NB4 (cell line): ENCODE measurements around the gene CTNND1.

Experiments
- DNase-seq: peaks from one replicate; pipeline ENCODE4 v3.0.0; 2010; ENCODE audit warnings: low read depth
- H3K4me3 ChIP-seq: one replicate; pipeline ENCODE4 v1.5.1; 2011; ENCODE audit warnings: mild to moderate bottlenecking, low read depth, low read length, moderate library complexity
- MYC ChIP-seq: IDR thresholded peaks from 2 replicates; pipeline ENCODE4 v1.6.1; 2011; ENCODE audit warnings: low read depth, low read length
- POLR2A ChIP-seq: IDR thresholded peaks from 2 replicates; pipeline ENCODE4 v1.6.1; 2011; ENCODE audit warnings: mild to moderate bottlenecking; ENCODE audit not compliant: insufficient read length; ENCODE audit errors: extremely low read depth
- TF ChIP-seq, protein P1 (sequence below): IDR thresholded peaks from one replicate; pipeline ENCODE4 v1.5.1; 2012; ENCODE audit warnings: low read depth, low read length
- TF ChIP-seq, protein P2 (sequence below): IDR thresholded peaks from 2 replicates; pipeline ENCODE4 v1.6.1; 2011; ENCODE audit warnings: low read depth, low read length

The CTNND1 gene

DNA sequence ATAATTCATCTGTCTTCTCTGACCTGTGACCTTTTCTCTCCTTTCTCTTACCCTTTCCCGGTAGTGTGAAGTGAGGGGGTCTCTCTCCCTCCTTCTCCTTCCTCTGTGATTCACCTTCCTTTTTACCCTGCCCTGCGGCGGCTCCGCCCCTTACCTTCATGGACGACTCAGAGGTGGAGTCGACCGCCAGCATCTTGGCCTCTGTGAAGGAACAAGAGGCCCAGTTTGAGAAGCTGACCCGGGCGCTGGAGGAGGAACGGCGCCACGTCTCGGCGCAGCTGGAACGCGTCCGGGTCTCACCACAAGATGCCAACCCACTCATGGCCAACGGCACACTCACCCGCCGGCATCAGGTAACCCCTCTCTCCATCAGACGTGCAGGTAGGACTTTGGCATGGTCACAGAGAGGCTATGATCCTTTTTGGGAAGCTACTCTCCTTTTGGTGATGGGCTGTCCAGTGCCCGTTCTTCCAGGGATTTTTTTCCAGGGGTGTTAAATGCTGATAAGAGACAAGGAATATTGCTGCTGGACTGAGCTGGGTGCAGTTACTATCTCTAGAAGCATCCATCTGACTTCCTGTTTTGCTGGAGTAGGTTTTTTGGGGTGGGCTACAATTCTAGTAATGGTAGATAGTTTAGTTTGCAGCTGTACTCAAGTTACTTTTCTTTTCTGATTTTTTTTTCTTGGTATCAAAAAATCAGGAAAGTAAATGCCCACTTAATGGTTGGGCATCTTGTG lies 29.9 kb downstream of the CTNND1 start:
- TF ChIP-seq, protein P1, sequence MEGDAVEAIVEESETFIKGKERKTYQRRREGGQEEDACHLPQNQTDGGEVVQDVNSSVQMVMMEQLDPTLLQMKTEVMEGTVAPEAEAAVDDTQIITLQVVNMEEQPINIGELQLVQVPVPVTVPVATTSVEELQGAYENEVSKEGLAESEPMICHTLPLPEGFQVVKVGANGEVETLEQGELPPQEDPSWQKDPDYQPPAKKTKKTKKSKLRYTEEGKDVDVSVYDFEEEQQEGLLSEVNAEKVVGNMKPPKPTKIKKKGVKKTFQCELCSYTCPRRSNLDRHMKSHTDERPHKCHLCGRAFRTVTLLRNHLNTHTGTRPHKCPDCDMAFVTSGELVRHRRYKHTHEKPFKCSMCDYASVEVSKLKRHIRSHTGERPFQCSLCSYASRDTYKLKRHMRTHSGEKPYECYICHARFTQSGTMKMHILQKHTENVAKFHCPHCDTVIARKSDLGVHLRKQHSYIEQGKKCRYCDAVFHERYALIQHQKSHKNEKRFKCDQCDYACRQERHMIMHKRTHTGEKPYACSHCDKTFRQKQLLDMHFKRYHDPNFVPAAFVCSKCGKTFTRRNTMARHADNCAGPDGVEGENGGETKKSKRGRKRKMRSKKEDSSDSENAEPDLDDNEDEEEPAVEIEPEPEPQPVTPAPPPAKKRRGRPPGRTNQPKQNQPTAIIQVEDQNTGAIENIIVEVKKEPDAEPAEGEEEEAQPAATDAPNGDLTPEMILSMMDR = no peak
- no peak for TF ChIP-seq POLR2A
- TF ChIP-seq, protein P2, sequence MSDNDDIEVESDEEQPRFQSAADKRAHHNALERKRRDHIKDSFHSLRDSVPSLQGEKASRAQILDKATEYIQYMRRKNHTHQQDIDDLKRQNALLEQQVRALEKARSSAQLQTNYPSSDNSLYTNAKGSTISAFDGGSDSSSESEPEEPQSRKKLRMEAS = no peak
- no peak overlapping the region for H3K4me3 ChIP-seq
- peak; percentile 15 for DNase-seq

DNA sequence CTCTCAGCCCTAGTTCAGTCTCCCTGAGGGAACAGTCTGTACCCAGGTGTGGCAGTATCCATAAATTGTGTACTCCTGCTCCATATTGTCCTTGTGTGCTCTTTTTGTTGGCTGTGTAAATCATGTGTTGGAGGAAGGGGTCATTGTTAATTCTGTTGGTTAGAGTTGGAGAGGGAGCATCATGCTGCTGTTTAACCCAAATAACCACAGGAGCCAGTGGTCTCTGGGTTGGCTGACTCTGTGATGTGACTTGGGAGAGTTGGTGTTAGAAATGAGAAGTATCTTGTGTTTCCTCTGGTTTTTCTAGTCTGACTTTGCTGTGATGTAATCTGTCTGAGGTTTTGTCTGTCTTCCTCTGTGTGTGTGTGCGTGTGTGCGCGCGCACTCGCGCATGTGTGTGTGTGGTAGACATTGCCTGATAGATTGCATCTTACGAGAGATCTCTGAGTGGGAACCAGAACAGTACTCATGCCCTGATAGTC lies 30.5 kb downstream of the CTNND1 start:
- H3K4me3 ChIP-seq = peak overlapping the region; percentile 49
- TF ChIP-seq POLR2A (peak; percentile 59), MYC (peak; percentile 94)
- TF ChIP-seq, protein P2 = peak; percentile 88
- TF ChIP-seq, protein P1 = no peak
- DNase-seq = peak; percentile 98

DNA sequence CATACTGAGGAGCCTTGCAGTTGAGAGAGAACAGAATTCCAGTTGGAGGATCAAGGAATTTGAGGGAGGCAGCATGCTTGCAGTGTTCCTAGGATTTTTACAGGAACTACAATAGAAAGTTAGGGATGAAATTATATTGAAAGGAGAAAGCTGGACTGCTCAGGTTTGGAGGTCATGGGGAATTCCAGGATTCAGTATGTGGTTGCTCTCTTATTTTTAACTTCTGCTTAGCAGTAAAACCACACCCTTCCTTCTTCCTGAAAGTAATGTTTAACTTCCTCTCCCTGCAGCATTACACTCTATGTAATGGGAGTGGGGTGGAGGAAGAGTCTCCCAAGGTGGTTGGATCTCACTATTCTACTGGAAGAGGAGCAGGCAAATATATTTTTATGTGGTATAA lies 31.3 kb downstream of the CTNND1 start:
- TF ChIP-seq POLR2A (no peak), MYC (no peak)
- TF ChIP-seq, protein P1 = no peak
- TF ChIP-seq, protein P2 = no peak
- peak overlapping the region; percentile 49 for H3K4me3 ChIP-seq
- peak; percentile 66 for DNase-seq

DNA sequence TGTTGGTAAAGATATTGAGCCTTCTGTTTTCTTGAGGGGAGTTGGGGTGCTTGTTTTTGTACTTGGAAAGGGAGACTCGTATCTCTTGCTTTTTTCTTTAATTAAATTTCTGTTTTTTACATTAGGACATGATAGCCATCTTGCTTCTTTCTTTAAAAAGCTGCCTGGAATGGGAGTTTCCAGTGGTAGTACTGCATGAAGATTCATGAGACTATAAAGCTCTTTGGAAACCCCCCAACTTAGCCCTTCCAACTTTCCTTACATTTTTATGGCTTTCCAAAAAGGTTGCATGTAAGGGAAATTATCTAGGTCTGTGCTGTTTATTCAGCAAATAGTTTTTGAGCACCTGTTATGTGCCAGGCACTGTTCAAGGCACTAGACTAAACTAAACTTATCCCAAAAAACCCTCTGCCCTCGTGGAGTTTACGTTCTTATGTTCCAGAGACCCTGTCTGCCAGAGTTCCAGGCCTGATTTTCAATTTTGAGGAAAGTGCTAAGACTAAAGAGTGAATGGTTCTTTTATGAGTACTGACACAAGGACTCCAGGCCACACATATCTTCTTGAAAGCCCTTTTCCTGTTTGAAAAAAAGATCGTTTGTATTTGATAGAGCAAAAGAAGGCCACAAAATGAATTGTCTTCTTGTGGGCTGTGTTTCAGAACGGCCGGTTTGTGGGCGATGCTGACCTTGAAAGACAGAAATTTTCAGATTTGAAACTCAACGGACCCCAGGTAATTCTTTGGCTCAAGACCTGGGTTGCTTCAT lies 31.9 kb downstream of the CTNND1 start:
- no peak for DNase-seq
- H3K4me3 ChIP-seq = peak overlapping the region; percentile 49
- no peak for TF ChIP-seq POLR2A

DNA sequence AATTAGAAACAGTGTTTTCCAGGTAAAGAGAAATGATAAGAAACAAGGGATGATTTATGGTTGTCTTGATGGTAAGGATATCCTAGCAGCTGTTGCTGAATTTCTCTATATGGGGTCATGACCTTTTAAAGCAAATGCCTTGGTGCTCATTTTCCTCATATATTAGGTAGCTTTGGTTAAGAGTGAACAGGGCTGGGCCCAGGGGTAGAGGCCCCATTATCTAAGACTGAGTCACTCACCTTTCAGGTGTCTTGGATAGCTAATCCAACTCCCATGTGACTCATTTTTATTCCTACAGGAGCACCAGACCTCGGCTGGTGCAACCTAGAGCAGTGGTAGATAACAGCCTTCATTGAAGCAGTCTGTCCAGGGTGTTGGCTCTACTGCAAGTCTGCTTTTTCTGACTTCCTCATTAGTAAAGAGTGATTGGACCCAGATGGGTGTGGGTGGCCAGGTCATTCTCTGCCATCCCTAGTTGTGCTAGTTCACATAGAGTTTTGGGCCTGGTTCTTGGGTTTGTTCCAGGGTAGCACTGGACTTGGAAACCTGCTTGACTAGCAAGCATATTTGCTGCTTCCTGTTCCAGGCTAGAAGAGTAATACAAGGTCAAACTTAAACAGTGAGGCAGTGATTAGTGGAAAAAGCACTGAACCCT lies 37.4 kb downstream of the CTNND1 start:
- TF ChIP-seq, protein P1 = no peak
- TF ChIP-seq POLR2A (no peak), MYC (no peak)
- TF ChIP-seq, protein P2 = no peak
- DNase-seq = peak; percentile 19
- no peak overlapping the region for H3K4me3 ChIP-seq
